PC-9 (cell line): Measurements from ENCODE around the gene EPS8L3. TPM values are rescaled to one million over a fixed set of nuclear protein-coding genes. Genes with fewer than 3 reads are reported as not detected.

Experiments used
- BruUV-seq: library from RNA; stranded (reverse); fragments of 400-500 nt; replicated peaks from 2 replicates; lab custom pipeline; 2021; lab: Mats Ljungman, UMichigan
- CTCF ChIA-PET: fragments of 300-600 bp; sonication (Branson Sonifier 250); formaldehyde crosslinking; loops from one replicate; lab custom pipeline; 2022; ENCODE audit warnings: antibody characterized with exemption; lab: Charles Lee
- POLR2A ChIA-PET: fragments of 300-600 bp; sonication (Branson Sonifier 250); formaldehyde crosslinking; loops from one replicate; lab custom pipeline; 2022; ENCODE audit warnings: antibody characterized with exemption; ENCODE audit not compliant: unreplicated experiment; lab: Charles Lee
- DNase-seq, 2 experiments: peaks; one replicate each; pipeline versions ENCODE4 v3.0.0 to v3.0.0-alpha.2; 2015 to 2022; ENCODE audit warnings: mixed read lengths in 1 of 2
- H2AFZ ChIP-seq: fragments of 200-600 bp; sonication (generic); 2 replicates; pipeline ENCODE4 v1.8.1; 2017; ENCODE audit warnings: antibody characterized with exemption
- H3F3A ChIP-seq: fragments of 200-600 bp; sonication (generic); 2 replicates; pipeline ENCODE4 v1.8.1; 2017; ENCODE audit warnings: antibody characterized with exemption, mild to moderate bottlenecking, low read depth; ENCODE audit not compliant: insufficient read depth
- H3K27ac ChIP-seq: fragments of 200-600 bp; sonication (generic); 2 replicates; pipeline ENCODE4 v1.6.1; 2016; ENCODE audit warnings: mixed run types
- H3K27me3 ChIP-seq: fragments of 200-600 bp; sonication (generic); 2 replicates; pipeline ENCODE4 v1.6.1; 2016; ENCODE audit warnings: low read depth, mixed run types; ENCODE audit not compliant: insufficient read depth
- H3K36me3 ChIP-seq: fragments of 200-600 bp; sonication (generic); 2 replicates; pipeline ENCODE4 v1.6.1; 2016; ENCODE audit warnings: low read depth, mixed run types
- H3K4me1 ChIP-seq: fragments of 200-600 bp; sonication (generic); replicated peaks from 2 replicates; pipeline ENCODE4 v1.6.1; 2016; ENCODE audit warnings: mixed run types; ENCODE audit not compliant: insufficient read depth
- H3K4me2 ChIP-seq: fragments of 200-600 bp; sonication (generic); 2 replicates; pipeline ENCODE4 v1.6.1; 2017; ENCODE audit warnings: mixed run types
- H3K4me3 ChIP-seq: fragments of 200-600 bp; sonication (generic); 2 replicates; pipeline ENCODE4 v1.6.1; 2016; ENCODE audit warnings: mixed run types
- H3K79me2 ChIP-seq: fragments of 200-600 bp; sonication (generic); 2 replicates; pipeline ENCODE4 v1.6.1; 2017; ENCODE audit warnings: low read depth, mixed run types
- H3K9me2 ChIP-seq: fragments of 200-600 bp; sonication (generic); 2 replicates; pipeline ENCODE4 v1.8.1; 2017; ENCODE audit warnings: mild to moderate bottlenecking; ENCODE audit not compliant: insufficient read depth
- H3K9me3 ChIP-seq: fragments of 200-600 bp; sonication (generic); 2 replicates; pipeline ENCODE4 v1.8.1; 2016; ENCODE audit warnings: low read depth; ENCODE audit not compliant: insufficient read depth
- H4K20me1 ChIP-seq: fragments of 200-600 bp; sonication (generic); 2 replicates; pipeline ENCODE4 v1.8.1; 2017; ENCODE audit not compliant: insufficient read depth
- EZH2 ChIP-seq: fragments of 200-600 bp; sonication (generic); IDR thresholded peaks from 2 replicates; pipeline ENCODE4 v1.8.0; 2017; ENCODE audit warnings: antibody characterized with exemption, low read depth
- intact Hi-C: fragments of 100-400 bp; cut with micrococcal nuclease; formaldehyde crosslinking; loops from one replicate; pipeline ENCODE4 v1.10.0; 2022; ENCODE audit not compliant: unreplicated experiment
- total RNA-seq: library from RNA; stranded (reverse); gene quantifications from 2 replicates; pipeline ENCODE4 v1.2.3, GENCODE V29; 2021
- TF ChIP-seq, protein P1 (sequence below): fragments of 200-600 bp; sonication (generic); conservative IDR thresholded peaks from 2 replicates; pipeline ENCODE4 v1.6.1; 2017; ENCODE audit warnings: mixed run types, antibody characterized with exemption, mild to moderate bottlenecking, moderate library complexity

Gene EPS8L3
- total RNA-seq, 1 experiment from 2014 or later: 1.2 TPM

DNA sequence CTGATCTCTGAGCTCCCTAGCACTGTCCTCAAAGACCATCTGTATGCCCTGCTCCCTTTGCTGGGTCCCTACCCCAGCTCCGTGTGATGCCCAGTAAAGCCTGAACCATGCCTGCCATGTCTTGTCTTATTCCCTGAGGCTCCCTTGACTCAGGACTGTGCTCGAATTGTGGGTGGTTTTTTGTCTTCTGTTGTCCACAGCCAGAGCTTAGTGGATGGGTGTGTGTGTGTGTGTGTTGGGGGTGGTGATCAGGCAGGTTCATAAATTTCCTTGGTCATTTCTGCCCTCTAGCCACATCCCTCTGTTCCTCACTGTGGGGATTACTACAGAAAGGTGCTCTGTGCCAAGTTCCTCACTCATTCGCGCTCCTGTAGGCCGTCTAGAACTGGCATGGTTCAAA, 46.0 kb downstream of the EPS8L3 start:
- intact Hi-C loops: loop anchor here (5.0 kb wide), 1 partner anchor 60 kb away; the partner anchor contains the start of gene GSTM4
- BruUV-seq: no TSS peak
- Histone ChIP-seq H4K20me1 (no peaks in the 10 kb centered on the region), H3K4me2 (no peak overlapping the region), H3K4me1 (peaks cover 53% of the 10 kb centered on the region), H2AFZ (no peak overlapping the region), H3K79me2 (no peaks in the 10 kb centered on the region), H3K9me2 (no peaks in the 10 kb centered on the region), H3K4me3 (no peak overlapping the region), H3K27ac (peak overlapping the region; percentile 92; the same call in 1 of the 2 replicates), H3K36me3 (no peaks in the 10 kb centered on the region), H3K27me3 (no peaks in the 10 kb centered on the region), H3K9me3 (peaks cover 14% of the 10 kb centered on the region), H3F3A (peaks cover 25% of the 10 kb centered on the region)
- no peak for DNase-seq
- TF ChIP-seq, protein P1, sequence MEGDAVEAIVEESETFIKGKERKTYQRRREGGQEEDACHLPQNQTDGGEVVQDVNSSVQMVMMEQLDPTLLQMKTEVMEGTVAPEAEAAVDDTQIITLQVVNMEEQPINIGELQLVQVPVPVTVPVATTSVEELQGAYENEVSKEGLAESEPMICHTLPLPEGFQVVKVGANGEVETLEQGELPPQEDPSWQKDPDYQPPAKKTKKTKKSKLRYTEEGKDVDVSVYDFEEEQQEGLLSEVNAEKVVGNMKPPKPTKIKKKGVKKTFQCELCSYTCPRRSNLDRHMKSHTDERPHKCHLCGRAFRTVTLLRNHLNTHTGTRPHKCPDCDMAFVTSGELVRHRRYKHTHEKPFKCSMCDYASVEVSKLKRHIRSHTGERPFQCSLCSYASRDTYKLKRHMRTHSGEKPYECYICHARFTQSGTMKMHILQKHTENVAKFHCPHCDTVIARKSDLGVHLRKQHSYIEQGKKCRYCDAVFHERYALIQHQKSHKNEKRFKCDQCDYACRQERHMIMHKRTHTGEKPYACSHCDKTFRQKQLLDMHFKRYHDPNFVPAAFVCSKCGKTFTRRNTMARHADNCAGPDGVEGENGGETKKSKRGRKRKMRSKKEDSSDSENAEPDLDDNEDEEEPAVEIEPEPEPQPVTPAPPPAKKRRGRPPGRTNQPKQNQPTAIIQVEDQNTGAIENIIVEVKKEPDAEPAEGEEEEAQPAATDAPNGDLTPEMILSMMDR: no peak
- TF ChIP-seq EZH2: no peak
- POLR2A ChIA-PET: no interaction called here
- CTCF ChIA-PET: interaction anchor here (0.6 kb wide), 1 partner anchor 63 kb away, joined by 3 read pairs; no protein-coding TSS in a partner anchor

DNA sequence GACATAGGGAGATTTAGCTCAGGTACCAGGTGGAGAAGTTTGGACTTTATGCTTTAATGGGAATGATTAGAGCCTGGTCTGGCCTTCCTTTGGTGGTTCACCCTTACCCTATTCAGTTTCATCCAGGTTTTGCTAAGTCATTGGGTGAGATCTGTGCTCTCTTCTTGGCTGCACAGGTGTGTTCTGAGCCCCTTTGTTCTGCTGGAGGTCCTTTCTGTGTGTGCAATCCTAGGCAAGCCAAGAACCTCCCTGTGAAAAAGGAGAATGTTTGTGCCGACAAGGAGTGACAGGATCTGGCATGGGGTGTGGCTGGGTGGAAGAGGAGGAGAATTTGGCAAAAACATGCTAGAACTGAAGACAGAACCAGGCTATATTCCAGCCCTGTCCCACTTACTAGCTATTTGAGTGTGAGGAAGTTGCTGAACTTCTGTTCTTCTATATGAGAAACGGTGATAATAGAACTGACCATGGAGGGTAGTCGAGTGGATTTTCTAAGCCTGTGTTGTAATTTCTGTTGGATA, 47.1 kb downstream of the EPS8L3 start:
- Histone ChIP-seq H3K9me2 (no peaks in the 10 kb centered on the region), H3K27me3 (no peaks in the 10 kb centered on the region), H3F3A (peaks cover 25% of the 10 kb centered on the region), H2AFZ (no peak overlapping the region), H4K20me1 (no peaks in the 10 kb centered on the region), H3K79me2 (no peaks in the 10 kb centered on the region), H3K4me3 (no peak overlapping the region), H3K27ac (peak overlapping the region; percentile 24; the same call in 1 of the 2 replicates), H3K4me1 (peaks cover 52% of the 10 kb centered on the region), H3K4me2 (peak overlapping the region; percentile 15; the same call in 1 of the 2 replicates), H3K36me3 (no peaks in the 10 kb centered on the region), H3K9me3 (peaks cover 5% of the 10 kb centered on the region)
- ChIA-PET POLR2A (no interaction called here), CTCF (interaction anchor here (0.7 kb wide), 1 partner anchor 47 kb away, joined by 5 read pairs; no protein-coding TSS in a partner anchor)
- DNase-seq: peak in 1 of 2 experiments; percentile 35
- TF ChIP-seq, protein P1: no peak
- no peak for TF ChIP-seq EZH2
- intact Hi-C loops: loop anchor here (5.0 kb wide), 1 partner anchor 59 kb away; the partner anchor contains the start of gene GSTM4
- no TSS peak for BruUV-seq

DNA sequence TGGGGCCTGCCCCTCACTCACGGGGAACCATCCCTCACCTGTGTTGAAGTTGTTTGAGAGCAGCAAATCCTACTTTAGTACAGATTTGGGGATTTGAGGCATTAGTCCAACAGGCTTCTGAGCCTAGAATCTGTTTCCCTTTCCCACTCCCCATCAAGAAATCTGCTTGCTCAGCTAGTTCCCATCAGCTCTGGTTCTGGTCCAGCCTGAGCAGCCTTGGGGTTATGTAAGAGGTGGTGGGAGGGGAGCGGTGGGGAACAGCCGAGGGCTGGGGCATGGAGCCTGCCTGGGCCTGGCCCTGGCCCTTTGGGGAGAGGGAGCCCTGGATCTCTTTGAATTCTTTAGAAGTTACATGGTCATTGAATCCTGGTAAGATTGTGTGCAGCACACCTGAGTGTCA, 47.6 kb downstream of the EPS8L3 start:
- Histone ChIP-seq H3K4me2 (no peak overlapping the region), H2AFZ (no peak overlapping the region), H3K36me3 (no peaks in the 10 kb centered on the region), H3K27ac (peak overlapping the region; percentile 24; the same call in 1 of the 2 replicates), H3K4me3 (no peak overlapping the region), H3K79me2 (no peaks in the 10 kb centered on the region), H3K27me3 (no peaks in the 10 kb centered on the region), H3F3A (peaks cover 23% of the 10 kb centered on the region), H3K9me2 (no peaks in the 10 kb centered on the region), H4K20me1 (no peaks in the 10 kb centered on the region), H3K4me1 (peaks cover 47% of the 10 kb centered on the region), H3K9me3 (peaks cover 4% of the 10 kb centered on the region; the same call in 1 of the 2 replicates)
- intact Hi-C loops: loop anchor here (5.0 kb wide), 1 partner anchor 59 kb away; the partner anchor contains the start of gene GSTM4
- POLR2A ChIA-PET: interaction anchor here (0.8 kb wide), 1 partner anchor 12 kb away, joined by 5 read pairs; no protein-coding TSS in a partner anchor
- DNase-seq: no peak
- CTCF ChIA-PET: no interaction called here
- BruUV-seq: no TSS peak
- TF ChIP-seq, protein P1: no peak
- no peak for TF ChIP-seq EZH2
